RWPE2 (cell line): ENCODE data around the gene CD2AP.
"Not testable (repeated sequence)": the region's sequence is repeated elsewhere in the genome, so short reads cannot be mapped to it uniquely, and the experiment has no call there.

Experiments used
- ATAC-seq: fragments of 200-7000 bp; cut with Tn5 transposase; 3 replicates; pipeline ENCODE4 v1.9.1; 2021; ENCODE audit warnings: low read depth
- DNase-seq: peaks from one replicate; pipeline ENCODE4 v3.0.0-alpha.2; 2020; ENCODE audit warnings: low spot score
- H3K27ac ChIP-seq: fragments of 450-650 bp; 2 replicates; pipeline ENCODE4 v1.5.1; 2017; ENCODE audit warnings: mild to moderate bottlenecking; ENCODE audit not compliant: poor library complexity, severe bottlenecking
- H3K27me3 ChIP-seq: fragments of 250-450 bp; sonication (Bioruptor Pico); 2 replicates; pipeline ENCODE4 v1.5.1; 2021; ENCODE audit warnings: mild to moderate bottlenecking, moderate library complexity; ENCODE audit not compliant: insufficient read depth, poor library complexity, severe bottlenecking
- H3K36me3 ChIP-seq: fragments of 250-450 bp; sonication (Bioruptor Pico); 2 replicates; pipeline ENCODE4 v1.5.1; 2020; ENCODE audit warnings: low read depth, mild to moderate bottlenecking, moderate library complexity
- H3K4me1 ChIP-seq: fragments of 250-450 bp; sonication (Bioruptor Pico); 2 replicates; pipeline ENCODE4 v1.5.1; 2021; ENCODE audit warnings: mild to moderate bottlenecking, moderate library complexity; ENCODE audit not compliant: insufficient read depth, poor library complexity, severe bottlenecking
- H3K4me3 ChIP-seq: fragments of 250-450 bp; sonication (Bioruptor Pico); 2 replicates; pipeline ENCODE4 v1.5.1; 2021; ENCODE audit warnings: mild to moderate bottlenecking, moderate library complexity; ENCODE audit not compliant: severe bottlenecking
- H3K9me3 ChIP-seq: fragments of 250-450 bp; sonication (Bioruptor Pico); 2 replicates; pipeline ENCODE4 v1.5.1; 2021; ENCODE audit warnings: mild to moderate bottlenecking, moderate library complexity; ENCODE audit not compliant: severe bottlenecking
- CTCF ChIP-seq: fragments of 450-650 bp; IDR thresholded peaks from one replicate; pipeline ENCODE4 v1.5.1; 2017; ENCODE audit warnings: mild to moderate bottlenecking, moderate library complexity; ENCODE audit not compliant: poor library complexity, severe bottlenecking

CD2AP gene

GRCh38 chr6:47646689-47647088 is 169.1 kb downstream of the CD2AP start:
- DNase-seq (no peak), ATAC-seq (no peak)
- peak; percentile 31 for TF ChIP-seq CTCF
- Histone ChIP-seq H3K27me3 (no peaks in the 10 kb centered on the region), H3K27ac (no peak overlapping the region), H3K4me3 (no peak overlapping the region), H3K36me3 (no peaks in the 10 kb centered on the region), H3K9me3 (no peaks in the 10 kb centered on the region), H3K4me1 (peaks cover 10% of the 10 kb centered on the region)

GRCh38 chr6:47647188-47647587 is 169.6 kb downstream of the CD2AP start:
- Histone ChIP-seq H3K4me3 (no peak overlapping the region), H3K27me3 (no peaks in the 10 kb centered on the region), H3K4me1 (peaks cover 15% of the 10 kb centered on the region), H3K9me3 (no peaks in the 10 kb centered on the region), H3K27ac (no peak overlapping the region), H3K36me3 (no peaks in the 10 kb centered on the region)
- DNase-seq (no peak), ATAC-seq (no peak)
- no peak for TF ChIP-seq CTCF

- peaks cover 15% of the 10 kb centered on the region for H3K4me1 ChIP-seq
- H3K9me3 ChIP-seq, H3K27ac ChIP-seq, H3K4me3 ChIP-seq, H3K36me3 ChIP-seq, ATAC-seq, H3K27me3 ChIP-seq, DNase-seq: not testable (repeated sequence)
These were observed 170.0 kb downstream of the CD2AP start for GRCh38 chr6:47647626-47648025.

- TF ChIP-seq CTCF: no peak
- no peak for DNase-seq
These were observed 170.4 kb downstream of the CD2AP start for GRCh38 chr6:47648031-47648430.

GRCh38 chr6:47650553-47651432 is 173.2 kb downstream of the CD2AP start:
- TF ChIP-seq CTCF: no peak
- Histone ChIP-seq H3K4me1 (peaks cover 15% of the 10 kb centered on the region), H3K27me3 (no peaks in the 10 kb centered on the region), H3K27ac (peak overlapping the region; percentile 28), H3K9me3 (no peaks in the 10 kb centered on the region), H3K4me3 (no peak overlapping the region), H3K36me3 (no peaks in the 10 kb centered on the region)
- DNase-seq: no peak
- no peak for ATAC-seq

More at GRCh38 chr6:47648031-47648430, 170.4 kb downstream of the CD2AP start:
- no peaks in the 10 kb centered on the region for H3K9me3 ChIP-seq
- peaks cover 15% of the 10 kb centered on the region for H3K4me1 ChIP-seq
- no peak overlapping the region for H3K27ac ChIP-seq
- no peak overlapping the region for H3K4me3 ChIP-seq
- H3K36me3 ChIP-seq: no peaks in the 10 kb centered on the region
- no peak for ATAC-seq
- H3K27me3 ChIP-seq: no peaks in the 10 kb centered on the region
